Measurements from ENCODE around the gene LRRC19.
A peak's percentile ranks its signal among the peaks of the same experiment; 100 is the strongest.

The LRRC19 gene

GRCh38 chr9:27005491-27005890 lies at the start of gene LRRC19:
Gene LRRC19 (minus strand): TSS chr9:27005672. CDS start chr9:26999694, 5,978 bp downstream.
- DNase-seq (ENCODE audit: low read depth in 2 of 2) = no peak

GRCh38 chr9:27054841-27055240 lies 49.4 kb upstream of the LRRC19 start:
- DNase-seq (ENCODE audit: low read depth in 2 of 2) = no peak

GRCh38 chr9:27054125-27054524 lies 48.7 kb upstream of the LRRC19 start:
- DNase-seq (ENCODE audit: low read depth in 2 of 2) = no peak

GRCh38 chr9:27053369-27054022 lies 48.0 kb upstream of the LRRC19 start:
- no peak for DNase-seq (ENCODE audit: low read depth in 2 of 2)

- no peak for DNase-seq (ENCODE audit: low read depth in 2 of 2)
Observed at GRCh38 chr9:27047136-27047535, 41.7 kb upstream of the LRRC19 start.

GRCh38 chr9:27043176-27043575 lies 37.7 kb upstream of the LRRC19 start:
- no peak for DNase-seq (ENCODE audit: low read depth in 2 of 2)

- DNase-seq (ENCODE audit: low read depth in 2 of 2) = no peak
Observed at GRCh38 chr9:27042476-27042875, 37.0 kb upstream of the LRRC19 start.

GRCh38 chr9:27041746-27042145 lies 36.3 kb upstream of the LRRC19 start:
- no peak for DNase-seq (ENCODE audit: low read depth in 2 of 2)

- no peak for DNase-seq (ENCODE audit: low read depth in 2 of 2)
Observed at GRCh38 chr9:27037499-27037898, 32.0 kb upstream of the LRRC19 start.

- DNase-seq (ENCODE audit: low read depth in 2 of 2) = peak; percentile 11 to 41
Observed at GRCh38 chr9:27033815-27034403, 28.4 kb upstream of the LRRC19 start.

- DNase-seq (ENCODE audit: low read depth in 2 of 2) = no peak
Observed at GRCh38 chr9:27029186-27029585, 23.7 kb upstream of the LRRC19 start.

GRCh38 chr9:27022920-27023319 lies 17.4 kb upstream of the LRRC19 start:
- DNase-seq (ENCODE audit: low read depth in 2 of 2) = no peak

- DNase-seq (ENCODE audit: low read depth in 2 of 2) = no peak
Observed at GRCh38 chr9:27019589-27019988, 14.1 kb upstream of the LRRC19 start.

- DNase-seq (ENCODE audit: low read depth in 2 of 2) = no peak
Observed at GRCh38 chr9:27003426-27004077, 1.9 kb downstream of the LRRC19 start.

GRCh38 chr9:26995810-26996209 lies 9.7 kb downstream of the LRRC19 start:
- DNase-seq (ENCODE audit: low read depth in 2 of 2) = no peak

GRCh38 chr9:26983340-26983739 lies 22.1 kb downstream of the LRRC19 start:
- no peak for DNase-seq (ENCODE audit: low read depth in 2 of 2)

- no peak for DNase-seq (ENCODE audit: low read depth in 2 of 2)
Observed at GRCh38 chr9:26975728-26976707, 29.5 kb downstream of the LRRC19 start.

GRCh38 chr9:26974927-26975326 lies 30.5 kb downstream of the LRRC19 start:
- no peak for DNase-seq (ENCODE audit: low read depth in 2 of 2)

- no peak for DNase-seq (ENCODE audit: low read depth in 2 of 2)
Observed at GRCh38 chr9:26973989-26974388, 31.5 kb downstream of the LRRC19 start.

- no peak for DNase-seq (ENCODE audit: low read depth in 2 of 2)
Observed at GRCh38 chr9:26971721-26972120, 33.8 kb downstream of the LRRC19 start.

GRCh38 chr9:26956860-26957233 lies 48.6 kb downstream of the LRRC19 start:
- DNase-seq (ENCODE audit: low read depth in 2 of 2) = no peak
